ENCODE data around the gene ST6GAL1.

Gene ST6GAL1

GRCh38 chr3:186978712-186979111 is 48.4 kb downstream of the ST6GAL1 start:
- H3K4me3 ChIP-seq (ENCODE audit: low read depth, low read length): no peak overlapping the region
- no peak for TF ChIP-seq MAX (IDR thresholded peaks at IDR 0.05; ENCODE audit: low read depth, low read length)
- TF ChIP-seq MYC (IDR thresholded peaks at IDR 0.05; ENCODE audit: low read depth, low read length): no peak
- no peak for TF ChIP-seq CTCF (IDR thresholded peaks at IDR 0.05; ENCODE audit: low read depth, low read length)
- no peak for TF ChIP-seq POLR2A (IDR thresholded peaks at IDR 0.05; ENCODE audit: extremely low read depth, insufficient read length)
- DNase-seq (ENCODE audit: low read depth): no peak

GRCh38 chr3:186979852-186980251 is 49.5 kb downstream of the ST6GAL1 start:
- no peak overlapping the region for H3K4me3 ChIP-seq (ENCODE audit: low read depth, low read length)
- TF ChIP-seq MYC (IDR thresholded peaks at IDR 0.05; ENCODE audit: low read depth, low read length): no peak
- TF ChIP-seq MAX (IDR thresholded peaks at IDR 0.05; ENCODE audit: low read depth, low read length): no peak
- no peak for TF ChIP-seq POLR2A (IDR thresholded peaks at IDR 0.05; ENCODE audit: extremely low read depth, insufficient read length)
- TF ChIP-seq CTCF (IDR thresholded peaks at IDR 0.05; ENCODE audit: low read depth, low read length): no peak
- DNase-seq (ENCODE audit: low read depth): no peak

- no peak overlapping the region for H3K4me3 ChIP-seq (ENCODE audit: low read depth, low read length)
- no peak for TF ChIP-seq MAX (IDR thresholded peaks at IDR 0.05; ENCODE audit: low read depth, low read length)
- no peak for TF ChIP-seq MYC (IDR thresholded peaks at IDR 0.05; ENCODE audit: low read depth, low read length)
- TF ChIP-seq CTCF (IDR thresholded peaks at IDR 0.05; ENCODE audit: low read depth, low read length): no peak
- no peak for TF ChIP-seq POLR2A (IDR thresholded peaks at IDR 0.05; ENCODE audit: extremely low read depth, insufficient read length)
- no peak for DNase-seq (ENCODE audit: low read depth)
These were observed 50.7 kb downstream of the ST6GAL1 start for GRCh38 chr3:186980989-186981388.

GRCh38 chr3:186983659-186984058 is 53.3 kb downstream of the ST6GAL1 start:
- DNase-seq (ENCODE audit: low read depth): no peak
- H3K4me3 ChIP-seq (ENCODE audit: low read depth, low read length): no peak overlapping the region
- TF ChIP-seq MAX (IDR thresholded peaks at IDR 0.05; ENCODE audit: low read depth, low read length) (no peak), CTCF (IDR thresholded peaks at IDR 0.05; ENCODE audit: low read depth, low read length) (no peak), MYC (IDR thresholded peaks at IDR 0.05; ENCODE audit: low read depth, low read length) (no peak), POLR2A (IDR thresholded peaks at IDR 0.05; ENCODE audit: extremely low read depth, insufficient read length) (no peak)

- TF ChIP-seq POLR2A (IDR thresholded peaks at IDR 0.05; ENCODE audit: extremely low read depth, insufficient read length) (no peak), MAX (IDR thresholded peaks at IDR 0.05; ENCODE audit: low read depth, low read length) (no peak)
- H3K4me3 ChIP-seq (ENCODE audit: low read depth, low read length): no peak overlapping the region
- no peak for DNase-seq (ENCODE audit: low read depth)
These were observed 53.7 kb downstream of the ST6GAL1 start for GRCh38 chr3:186984064-186984463.

- TF ChIP-seq MAX (IDR thresholded peaks at IDR 0.05; ENCODE audit: low read depth, low read length): no peak
- TF ChIP-seq MYC (IDR thresholded peaks at IDR 0.05; ENCODE audit: low read depth, low read length): peak; percentile 25; the same call in 1 of the 2 replicates
- peak; percentile 78 for DNase-seq (ENCODE audit: low read depth)
- no peak overlapping the region for H3K4me3 ChIP-seq (ENCODE audit: low read depth, low read length)
These were observed 55.5 kb downstream of the ST6GAL1 start for GRCh38 chr3:186985661-186986364.

All from NB4 (cell line).